HEK293 (cell line): ENCODE data around the gene MRPS18A.

Experiments
- SCRT2 ChIP-seq: fragments of 450-650 bp; formaldehyde crosslinking; IDR thresholded peaks from 2 replicates; pipeline ENCODE4 v1.5.1; 2016; ENCODE audit warnings: missing biosample characterization, missing genetic modification characterization
- YY1 ChIP-seq: fragments of 450-650 bp; formaldehyde crosslinking; IDR thresholded peaks from 2 replicates; pipeline ENCODE4 v1.5.1; 2018; ENCODE audit warnings: missing biosample characterization, missing genetic modification characterization
- ZNF146 ChIP-seq: fragments of 450-650 bp; formaldehyde crosslinking; IDR thresholded peaks from 2 replicates; pipeline ENCODE4 v1.5.1; 2016; ENCODE audit warnings: missing biosample characterization, missing genetic modification characterization
- ZNF501 ChIP-seq: fragments of 450-650 bp; formaldehyde crosslinking; IDR thresholded peaks from 2 replicates; pipeline ENCODE4 v1.5.1; 2016; ENCODE audit warnings: missing biosample characterization, missing genetic modification characterization
- ZNF544 ChIP-seq: fragments of 450-650 bp; formaldehyde crosslinking; IDR thresholded peaks from 2 replicates; pipeline ENCODE4 v1.5.0; 2017; ENCODE audit warnings: missing biosample characterization, missing genetic modification characterization
- ZNF664 ChIP-seq: fragments of 450-650 bp; formaldehyde crosslinking; IDR thresholded peaks from 2 replicates; pipeline ENCODE4 v1.5.1; 2016; ENCODE audit warnings: missing biosample characterization, missing genetic modification characterization
- ZNF768 ChIP-seq: fragments of 450-650 bp; formaldehyde crosslinking; IDR thresholded peaks from 2 replicates; pipeline ENCODE4 v1.5.1; 2018; ENCODE audit warnings: missing biosample characterization, mild to moderate bottlenecking, missing genetic modification characterization
- TF ChIP-seq, protein P1 (sequence below): fragments of 450-650 bp; formaldehyde crosslinking; IDR thresholded peaks from 2 replicates; pipeline ENCODE4 v1.5.1; 2016; ENCODE audit warnings: missing biosample characterization, missing genetic modification characterization, borderline replicate concordance
- TF ChIP-seq, protein P2 (sequence below): fragments of 450-650 bp; formaldehyde crosslinking; IDR thresholded peaks from 2 replicates; pipeline ENCODE4 v1.5.1; 2016; ENCODE audit warnings: missing biosample characterization, missing genetic modification characterization
- TF ChIP-seq, protein P3 (sequence below): fragments of 450-650 bp; formaldehyde crosslinking; IDR thresholded peaks from 2 replicates; pipeline ENCODE4 v1.5.1; 2017; ENCODE audit warnings: missing biosample characterization, missing genetic modification characterization
- TF ChIP-seq, protein P4 (sequence below): fragments of 450-650 bp; formaldehyde crosslinking; IDR thresholded peaks from 2 replicates; pipeline ENCODE4 v1.5.1; 2016; ENCODE audit warnings: missing biosample characterization, missing genetic modification characterization
- TF ChIP-seq, protein P5 (sequence below): fragments of 450-650 bp; formaldehyde crosslinking; IDR thresholded peaks from 2 replicates; pipeline ENCODE4 v1.5.1; 2016; ENCODE audit warnings: missing biosample characterization, missing genetic modification characterization

DNA sequence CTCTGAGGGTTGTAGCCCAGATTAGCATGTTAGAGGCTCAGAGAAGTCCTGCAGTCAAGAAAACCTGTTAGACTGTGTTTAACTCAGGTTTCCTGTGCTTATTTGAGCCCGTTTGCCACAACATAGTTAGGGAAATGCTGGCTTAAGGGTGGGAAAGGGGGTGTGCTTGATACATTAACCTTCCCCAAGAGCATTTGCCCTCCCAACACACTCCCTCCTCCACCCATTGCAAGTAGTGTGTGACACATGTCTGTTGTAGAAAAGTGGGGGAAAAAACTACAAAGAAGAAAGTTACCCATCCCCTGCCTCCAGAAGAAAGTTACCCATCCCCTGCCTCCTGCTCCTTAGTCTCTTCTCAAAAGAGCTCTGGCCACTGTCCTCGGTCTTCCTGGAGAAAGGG lies 36.8 kb upstream of the MRPS18A start:
- TF ChIP-seq, protein P1, sequence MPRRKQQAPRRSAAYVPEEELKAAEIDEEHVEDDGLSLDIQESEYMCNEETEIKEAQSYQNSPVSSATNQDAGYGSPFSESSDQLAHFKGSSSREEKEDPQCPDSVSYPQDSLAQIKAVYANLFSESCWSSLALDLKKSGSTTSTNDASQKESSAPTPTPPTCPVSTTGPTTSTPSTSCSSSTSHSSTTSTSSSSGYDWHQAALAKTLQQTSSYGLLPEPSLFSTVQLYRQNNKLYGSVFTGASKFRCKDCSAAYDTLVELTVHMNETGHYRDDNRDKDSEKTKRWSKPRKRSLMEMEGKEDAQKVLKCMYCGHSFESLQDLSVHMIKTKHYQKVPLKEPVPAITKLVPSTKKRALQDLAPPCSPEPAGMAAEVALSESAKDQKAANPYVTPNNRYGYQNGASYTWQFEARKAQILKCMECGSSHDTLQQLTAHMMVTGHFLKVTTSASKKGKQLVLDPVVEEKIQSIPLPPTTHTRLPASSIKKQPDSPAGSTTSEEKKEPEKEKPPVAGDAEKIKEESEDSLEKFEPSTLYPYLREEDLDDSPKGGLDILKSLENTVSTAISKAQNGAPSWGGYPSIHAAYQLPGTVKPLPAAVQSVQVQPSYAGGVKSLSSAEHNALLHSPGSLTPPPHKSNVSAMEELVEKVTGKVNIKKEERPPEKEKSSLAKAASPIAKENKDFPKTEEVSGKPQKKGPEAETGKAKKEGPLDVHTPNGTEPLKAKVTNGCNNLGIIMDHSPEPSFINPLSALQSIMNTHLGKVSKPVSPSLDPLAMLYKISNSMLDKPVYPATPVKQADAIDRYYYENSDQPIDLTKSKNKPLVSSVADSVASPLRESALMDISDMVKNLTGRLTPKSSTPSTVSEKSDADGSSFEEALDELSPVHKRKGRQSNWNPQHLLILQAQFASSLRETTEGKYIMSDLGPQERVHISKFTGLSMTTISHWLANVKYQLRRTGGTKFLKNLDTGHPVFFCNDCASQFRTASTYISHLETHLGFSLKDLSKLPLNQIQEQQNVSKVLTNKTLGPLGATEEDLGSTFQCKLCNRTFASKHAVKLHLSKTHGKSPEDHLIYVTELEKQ (tag by site-specific recombination) = no peak
- TF ChIP-seq, protein P2, sequence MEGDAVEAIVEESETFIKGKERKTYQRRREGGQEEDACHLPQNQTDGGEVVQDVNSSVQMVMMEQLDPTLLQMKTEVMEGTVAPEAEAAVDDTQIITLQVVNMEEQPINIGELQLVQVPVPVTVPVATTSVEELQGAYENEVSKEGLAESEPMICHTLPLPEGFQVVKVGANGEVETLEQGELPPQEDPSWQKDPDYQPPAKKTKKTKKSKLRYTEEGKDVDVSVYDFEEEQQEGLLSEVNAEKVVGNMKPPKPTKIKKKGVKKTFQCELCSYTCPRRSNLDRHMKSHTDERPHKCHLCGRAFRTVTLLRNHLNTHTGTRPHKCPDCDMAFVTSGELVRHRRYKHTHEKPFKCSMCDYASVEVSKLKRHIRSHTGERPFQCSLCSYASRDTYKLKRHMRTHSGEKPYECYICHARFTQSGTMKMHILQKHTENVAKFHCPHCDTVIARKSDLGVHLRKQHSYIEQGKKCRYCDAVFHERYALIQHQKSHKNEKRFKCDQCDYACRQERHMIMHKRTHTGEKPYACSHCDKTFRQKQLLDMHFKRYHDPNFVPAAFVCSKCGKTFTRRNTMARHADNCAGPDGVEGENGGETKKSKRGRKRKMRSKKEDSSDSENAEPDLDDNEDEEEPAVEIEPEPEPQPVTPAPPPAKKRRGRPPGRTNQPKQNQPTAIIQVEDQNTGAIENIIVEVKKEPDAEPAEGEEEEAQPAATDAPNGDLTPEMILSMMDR (tag by site-specific recombination) = no peak
- no peak for TF ChIP-seq ZNF146
- no peak for TF ChIP-seq ZNF501 (tag by site-specific recombination)
- no peak for TF ChIP-seq SCRT2
- no peak for TF ChIP-seq ZNF544 (tag by site-specific recombination)
- TF ChIP-seq, protein P3, sequence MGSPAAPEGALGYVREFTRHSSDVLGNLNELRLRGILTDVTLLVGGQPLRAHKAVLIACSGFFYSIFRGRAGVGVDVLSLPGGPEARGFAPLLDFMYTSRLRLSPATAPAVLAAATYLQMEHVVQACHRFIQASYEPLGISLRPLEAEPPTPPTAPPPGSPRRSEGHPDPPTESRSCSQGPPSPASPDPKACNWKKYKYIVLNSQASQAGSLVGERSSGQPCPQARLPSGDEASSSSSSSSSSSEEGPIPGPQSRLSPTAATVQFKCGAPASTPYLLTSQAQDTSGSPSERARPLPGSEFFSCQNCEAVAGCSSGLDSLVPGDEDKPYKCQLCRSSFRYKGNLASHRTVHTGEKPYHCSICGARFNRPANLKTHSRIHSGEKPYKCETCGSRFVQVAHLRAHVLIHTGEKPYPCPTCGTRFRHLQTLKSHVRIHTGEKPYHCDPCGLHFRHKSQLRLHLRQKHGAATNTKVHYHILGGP (tag by site-specific recombination) = no peak
- TF ChIP-seq, protein P4, sequence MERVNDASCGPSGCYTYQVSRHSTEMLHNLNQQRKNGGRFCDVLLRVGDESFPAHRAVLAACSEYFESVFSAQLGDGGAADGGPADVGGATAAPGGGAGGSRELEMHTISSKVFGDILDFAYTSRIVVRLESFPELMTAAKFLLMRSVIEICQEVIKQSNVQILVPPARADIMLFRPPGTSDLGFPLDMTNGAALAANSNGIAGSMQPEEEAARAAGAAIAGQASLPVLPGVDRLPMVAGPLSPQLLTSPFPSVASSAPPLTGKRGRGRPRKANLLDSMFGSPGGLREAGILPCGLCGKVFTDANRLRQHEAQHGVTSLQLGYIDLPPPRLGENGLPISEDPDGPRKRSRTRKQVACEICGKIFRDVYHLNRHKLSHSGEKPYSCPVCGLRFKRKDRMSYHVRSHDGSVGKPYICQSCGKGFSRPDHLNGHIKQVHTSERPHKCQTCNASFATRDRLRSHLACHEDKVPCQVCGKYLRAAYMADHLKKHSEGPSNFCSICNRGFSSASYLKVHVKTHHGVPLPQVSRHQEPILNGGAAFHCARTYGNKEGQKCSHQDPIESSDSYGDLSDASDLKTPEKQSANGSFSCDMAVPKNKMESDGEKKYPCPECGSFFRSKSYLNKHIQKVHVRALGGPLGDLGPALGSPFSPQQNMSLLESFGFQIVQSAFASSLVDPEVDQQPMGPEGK (tag by site-specific recombination) = no peak
- no peak for TF ChIP-seq ZNF768 (tag by site-specific recombination)
- TF ChIP-seq YY1 (tag by site-specific recombination) = no peak
- TF ChIP-seq, protein P5, sequence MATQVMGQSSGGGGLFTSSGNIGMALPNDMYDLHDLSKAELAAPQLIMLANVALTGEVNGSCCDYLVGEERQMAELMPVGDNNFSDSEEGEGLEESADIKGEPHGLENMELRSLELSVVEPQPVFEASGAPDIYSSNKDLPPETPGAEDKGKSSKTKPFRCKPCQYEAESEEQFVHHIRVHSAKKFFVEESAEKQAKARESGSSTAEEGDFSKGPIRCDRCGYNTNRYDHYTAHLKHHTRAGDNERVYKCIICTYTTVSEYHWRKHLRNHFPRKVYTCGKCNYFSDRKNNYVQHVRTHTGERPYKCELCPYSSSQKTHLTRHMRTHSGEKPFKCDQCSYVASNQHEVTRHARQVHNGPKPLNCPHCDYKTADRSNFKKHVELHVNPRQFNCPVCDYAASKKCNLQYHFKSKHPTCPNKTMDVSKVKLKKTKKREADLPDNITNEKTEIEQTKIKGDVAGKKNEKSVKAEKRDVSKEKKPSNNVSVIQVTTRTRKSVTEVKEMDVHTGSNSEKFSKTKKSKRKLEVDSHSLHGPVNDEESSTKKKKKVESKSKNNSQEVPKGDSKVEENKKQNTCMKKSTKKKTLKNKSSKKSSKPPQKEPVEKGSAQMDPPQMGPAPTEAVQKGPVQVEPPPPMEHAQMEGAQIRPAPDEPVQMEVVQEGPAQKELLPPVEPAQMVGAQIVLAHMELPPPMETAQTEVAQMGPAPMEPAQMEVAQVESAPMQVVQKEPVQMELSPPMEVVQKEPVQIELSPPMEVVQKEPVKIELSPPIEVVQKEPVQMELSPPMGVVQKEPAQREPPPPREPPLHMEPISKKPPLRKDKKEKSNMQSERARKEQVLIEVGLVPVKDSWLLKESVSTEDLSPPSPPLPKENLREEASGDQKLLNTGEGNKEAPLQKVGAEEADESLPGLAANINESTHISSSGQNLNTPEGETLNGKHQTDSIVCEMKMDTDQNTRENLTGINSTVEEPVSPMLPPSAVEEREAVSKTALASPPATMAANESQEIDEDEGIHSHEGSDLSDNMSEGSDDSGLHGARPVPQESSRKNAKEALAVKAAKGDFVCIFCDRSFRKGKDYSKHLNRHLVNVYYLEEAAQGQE (tag by site-specific recombination) = no peak
- no peak for TF ChIP-seq ZNF664 (tag by site-specific recombination)
